ENCODE data around the gene SINHCAF.

DNA sequence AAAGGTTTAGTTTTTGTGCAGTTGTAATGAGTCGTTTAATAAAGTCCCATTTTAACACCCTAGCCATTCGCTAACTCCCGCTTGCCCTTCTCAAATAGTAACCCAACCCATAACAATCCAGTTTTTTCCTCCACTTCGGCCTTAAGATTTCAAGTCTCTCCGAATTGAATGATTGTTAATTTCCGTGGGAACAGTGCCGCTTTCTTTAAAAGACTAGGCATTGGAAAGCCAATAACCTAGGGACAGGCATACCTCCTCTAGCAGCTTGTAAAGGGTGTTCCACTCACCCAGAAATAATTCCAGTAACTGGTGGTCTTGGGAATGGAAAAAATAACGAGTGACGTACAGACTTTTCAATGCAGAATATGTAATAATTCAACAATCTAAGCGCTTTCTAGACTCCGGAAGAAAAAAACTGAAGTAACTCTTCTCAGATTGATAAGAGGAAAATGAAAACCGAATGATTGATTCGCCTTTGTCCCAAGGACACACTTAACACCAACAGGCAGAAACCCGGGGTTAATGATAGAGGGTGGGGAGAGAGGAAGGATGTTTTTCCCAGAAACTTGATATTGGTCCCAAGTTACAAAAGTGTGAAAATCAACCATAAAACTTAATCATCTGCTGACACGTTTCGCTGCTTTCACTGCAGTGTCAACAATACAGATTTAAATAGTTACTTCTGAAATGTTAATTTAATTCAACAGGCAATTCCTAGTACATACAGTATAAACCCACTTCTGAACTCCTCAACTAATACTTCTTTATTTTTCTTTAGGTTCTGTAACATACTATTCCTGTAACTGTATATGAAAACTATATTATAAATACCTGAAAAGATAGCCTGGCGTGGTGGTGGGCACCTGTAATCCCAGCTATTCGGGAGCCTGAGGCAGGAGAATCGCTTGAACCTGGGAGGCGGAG is 1.0 kb upstream of the SINHCAF start:
- TF ChIP-seq, protein P1, sequence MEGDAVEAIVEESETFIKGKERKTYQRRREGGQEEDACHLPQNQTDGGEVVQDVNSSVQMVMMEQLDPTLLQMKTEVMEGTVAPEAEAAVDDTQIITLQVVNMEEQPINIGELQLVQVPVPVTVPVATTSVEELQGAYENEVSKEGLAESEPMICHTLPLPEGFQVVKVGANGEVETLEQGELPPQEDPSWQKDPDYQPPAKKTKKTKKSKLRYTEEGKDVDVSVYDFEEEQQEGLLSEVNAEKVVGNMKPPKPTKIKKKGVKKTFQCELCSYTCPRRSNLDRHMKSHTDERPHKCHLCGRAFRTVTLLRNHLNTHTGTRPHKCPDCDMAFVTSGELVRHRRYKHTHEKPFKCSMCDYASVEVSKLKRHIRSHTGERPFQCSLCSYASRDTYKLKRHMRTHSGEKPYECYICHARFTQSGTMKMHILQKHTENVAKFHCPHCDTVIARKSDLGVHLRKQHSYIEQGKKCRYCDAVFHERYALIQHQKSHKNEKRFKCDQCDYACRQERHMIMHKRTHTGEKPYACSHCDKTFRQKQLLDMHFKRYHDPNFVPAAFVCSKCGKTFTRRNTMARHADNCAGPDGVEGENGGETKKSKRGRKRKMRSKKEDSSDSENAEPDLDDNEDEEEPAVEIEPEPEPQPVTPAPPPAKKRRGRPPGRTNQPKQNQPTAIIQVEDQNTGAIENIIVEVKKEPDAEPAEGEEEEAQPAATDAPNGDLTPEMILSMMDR (IDR thresholded peaks at IDR 0.05) = no peak
- TF ChIP-seq EP300 (IDR thresholded peaks at IDR 0.05) (no peak), POLR2A (IDR thresholded peaks at IDR 0.05; ENCODE audit: low read depth) (no peak), POLR2AphosphoS5 (IDR thresholded peaks at IDR 0.05) (no peak)

All from esophagus muscularis mucosa (tissue), 4 donors.